ENCODE data around the gene FBXW10B.
"Not testable (repeated sequence)": the region's sequence is repeated elsewhere in the genome, so short reads cannot be mapped to it uniquely, and the experiment has no call there.

GRCh38 chr17:15615850-15616249 is 3.7 kb downstream of the FBXW10B start:
- TF ChIP-seq CTCF (IDR thresholded peaks at IDR 0.05; ENCODE audit: low read depth, low read length, poor library complexity, severe bottlenecking); EZH2phosphoT487 (IDR thresholded peaks at IDR 0.05; ENCODE audit: borderline replicate concordance, low read length): not testable (repeated sequence)

Measured in DOHH2 (cell line).